Measurements from ENCODE around the gene ZFC3H1.

ZFC3H1 gene

GRCh38 chr12:71627438-71628002 lies 36.1 kb downstream of the ZFC3H1 start:
- no peak for DNase-seq (ENCODE audit: low read depth in 2 of 2)

- DNase-seq (ENCODE audit: low read depth in 2 of 2) = no peak
Observed at GRCh38 chr12:71626768-71627167, 36.9 kb downstream of the ZFC3H1 start.

GRCh38 chr12:71626098-71626497 lies 37.5 kb downstream of the ZFC3H1 start:
- DNase-seq (ENCODE audit: low read depth in 2 of 2) = no peak

- no peak for DNase-seq (ENCODE audit: low read depth in 2 of 2)
Observed at GRCh38 chr12:71625476-71625875, 38.2 kb downstream of the ZFC3H1 start.

- DNase-seq (ENCODE audit: low read depth in 2 of 2) = no peak
Observed at GRCh38 chr12:71621938-71622337, 41.7 kb downstream of the ZFC3H1 start.

GRCh38 chr12:71610031-71610795 lies 53.4 kb downstream of the ZFC3H1 start:
- no peak for DNase-seq (ENCODE audit: low read depth in 2 of 2)

- no peak for DNase-seq (ENCODE audit: low read depth in 2 of 2)
Observed at GRCh38 chr12:71607494-71608330, 55.9 kb downstream of the ZFC3H1 start.

GRCh38 chr12:71605039-71605438 lies 58.6 kb downstream of the ZFC3H1 start:
- no peak for DNase-seq (ENCODE audit: low read depth in 2 of 2)

GRCh38 chr12:71602761-71603577 lies 60.7 kb downstream of the ZFC3H1 start:
- DNase-seq (ENCODE audit: low read depth in 2 of 2) = no peak

- no peak for DNase-seq (ENCODE audit: low read depth in 2 of 2)
Observed at GRCh38 chr12:71601546-71601945, 62.1 kb downstream of the ZFC3H1 start.

GRCh38 chr12:71599210-71599609 lies 64.4 kb downstream of the ZFC3H1 start:
- no peak for DNase-seq (ENCODE audit: low read depth in 2 of 2)

GRCh38 chr12:71594214-71594948 lies 69.3 kb downstream of the ZFC3H1 start:
- no peak for DNase-seq (ENCODE audit: low read depth in 2 of 2)

- no peak for DNase-seq (ENCODE audit: low read depth in 2 of 2)
Observed at GRCh38 chr12:71592841-71593240, 70.8 kb downstream of the ZFC3H1 start.

- no peak for DNase-seq (ENCODE audit: low read depth in 2 of 2)
Observed at GRCh38 chr12:71591601-71592000, 72.0 kb downstream of the ZFC3H1 start.

- DNase-seq (ENCODE audit: low read depth in 2 of 2) = no peak
Observed at GRCh38 chr12:71589478-71589881, 74.2 kb downstream of the ZFC3H1 start.

- DNase-seq (ENCODE audit: low read depth in 2 of 2) = no peak
Observed at GRCh38 chr12:71587012-71587411, 76.6 kb downstream of the ZFC3H1 start.

GRCh38 chr12:71585218-71585617 lies 78.4 kb downstream of the ZFC3H1 start:
- no peak for DNase-seq (ENCODE audit: low read depth in 2 of 2)

GRCh38 chr12:71584356-71584755 lies 79.3 kb downstream of the ZFC3H1 start:
- DNase-seq (ENCODE audit: low read depth in 2 of 2) = no peak

- no peak for DNase-seq (ENCODE audit: low read depth in 2 of 2)
Observed at GRCh38 chr12:71582925-71583324, 80.7 kb downstream of the ZFC3H1 start.

- no peak for DNase-seq (ENCODE audit: low read depth in 2 of 2)
Observed at GRCh38 chr12:71581206-71581605, 82.4 kb downstream of the ZFC3H1 start.

GRCh38 chr12:71578694-71579258 lies 84.9 kb downstream of the ZFC3H1 start:
- DNase-seq (ENCODE audit: low read depth in 2 of 2) = no peak
